Large intestine (tissue), 3 donors: ENCODE data around the gene CTBP2. TPM values are rescaled to one million over a fixed set of nuclear protein-coding genes. Genes with fewer than 3 reads are reported as not detected.

ENCODE experiments used
- DNase-seq, 2 donors: peaks; one replicate each; pipeline versions ENCODE4 v3.0.0 to v3.0.0-alpha.2; 2013
- H3K27ac ChIP-seq: one replicate; pipeline ENCODE4 v1.5.1; 2013; ENCODE audit warnings: low read length
- H3K27me3 ChIP-seq: 2 replicates; pipeline ENCODE4 v1.6.1; 2013; ENCODE audit warnings: low read length; ENCODE audit not compliant: control insufficient read depth, insufficient read depth
- H3K36me3 ChIP-seq: 2 replicates; pipeline ENCODE4 v1.6.1; 2013; ENCODE audit warnings: low read length; ENCODE audit not compliant: control insufficient read depth, insufficient read depth
- H3K4me1 ChIP-seq: one replicate; pipeline ENCODE4 v1.6.1; 2013; ENCODE audit warnings: low read length; ENCODE audit not compliant: control insufficient read depth, insufficient read depth
- H3K4me3 ChIP-seq: one replicate; pipeline ENCODE4 v1.5.1; 2013; ENCODE audit warnings: low read length
- H3K9me3 ChIP-seq: one replicate; pipeline ENCODE4 v1.6.1; 2013; ENCODE audit warnings: mild to moderate bottlenecking, low read depth, low read length, moderate library complexity; ENCODE audit not compliant: control insufficient read depth
- WGBS: methylation state at CpG from one replicate; pipeline ENCODE4 v1.1.5; 2013; ENCODE audit warnings: low lambda C conversion rate; ENCODE audit not compliant: insufficient coverage; 5-methylcytosine and 5-hydroxymethylcytosine counted together
- polyA plus RNA-seq: library from polyadenylated mRNA; unstranded; fragments of 120-200 nt; gene quantifications from one replicate; pipeline ENCODE4 v1.2.1, GENCODE V29; 2013

Gene CTBP2
- polyA plus RNA-seq, 1 donor, result 60.1 TPM

- WGBS, result 80% methylated on average over 1 of the region's 6 CpGs
- H3K4me1 ChIP-seq, result peaks cover 2% of the 10 kb centered on the region
Observed at GRCh38 chr10:124952123-124952522, 208.2 kb downstream of the CTBP2 start.

DNA sequence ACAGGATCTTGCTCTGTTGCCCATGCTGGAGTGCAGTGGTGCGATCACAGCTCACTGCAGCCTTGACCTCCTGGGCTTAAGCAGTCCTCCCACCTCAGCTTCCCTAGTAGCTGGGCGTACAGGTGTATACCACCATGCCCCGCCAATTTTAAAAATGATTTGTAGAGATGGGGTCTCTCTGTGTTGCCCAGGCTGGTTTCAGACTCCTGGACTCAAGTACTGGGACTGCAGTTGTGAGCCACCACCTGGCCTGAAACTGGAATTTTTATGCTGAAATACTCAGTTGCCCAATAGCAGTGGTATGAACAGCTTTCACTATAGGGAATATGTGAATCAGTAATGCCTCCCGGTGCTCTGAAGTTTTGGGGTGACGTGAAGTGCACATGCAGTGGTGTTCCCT is 210.8 kb downstream of the CTBP2 start:
- H3K4me1 ChIP-seq, result peaks cover 2% of the 10 kb centered on the region
- no peak overlapping the region for H3K4me3 ChIP-seq
- no peaks in the 10 kb centered on the region for H3K27me3 ChIP-seq
- H3K9me3 ChIP-seq, result no peaks in the 10 kb centered on the region
- 100% methylated on average over 1 of the region's 5 CpGs for WGBS
- H3K27ac ChIP-seq, result no peak overlapping the region
- no peak for DNase-seq
- H3K36me3 ChIP-seq, result peaks cover 16% of the 10 kb centered on the region

More at GRCh38 chr10:124952123-124952522, 208.2 kb downstream of the CTBP2 start:
- Histone ChIP-seq H3K27ac (no peak overlapping the region), H3K27me3 (no peaks in the 10 kb centered on the region), H3K36me3 (peaks cover 10% of the 10 kb centered on the region), H3K9me3 (no peaks in the 10 kb centered on the region), H3K4me3 (no peak overlapping the region)
- DNase-seq, result peak in 1 of 2 donors; percentile 24

DNA sequence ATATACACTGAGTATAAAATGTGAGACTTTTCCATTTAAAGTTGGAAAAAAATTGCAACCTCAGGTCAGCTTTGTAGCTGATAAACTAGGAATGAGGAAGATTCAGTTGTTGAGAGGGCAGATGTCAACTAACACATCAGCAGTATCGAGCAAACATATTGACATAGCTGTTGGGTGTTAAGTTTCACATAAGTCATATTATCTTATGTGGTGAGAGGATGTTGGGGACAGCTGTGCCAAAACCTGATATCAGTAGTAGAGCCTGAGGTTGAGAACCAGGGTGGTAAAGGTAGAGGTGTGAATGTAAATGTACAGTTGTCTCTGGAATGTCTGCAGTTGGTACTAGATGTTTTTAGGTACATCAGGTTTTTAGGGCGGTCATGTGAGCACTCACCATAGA is 213.4 kb downstream of the CTBP2 start:
- H3K36me3 ChIP-seq, result peaks cover 18% of the 10 kb centered on the region
- WGBS, result no CpG with 5 or more reads among the region's 2 CpGs
- no peaks in the 10 kb centered on the region for H3K27me3 ChIP-seq
- H3K4me1 ChIP-seq, result peaks cover under 1% of the 10 kb centered on the region
- peak; percentile 10 to 34 for DNase-seq
- H3K9me3 ChIP-seq, result no peaks in the 10 kb centered on the region
- H3K4me3 ChIP-seq, result no peak overlapping the region
- H3K27ac ChIP-seq, result peak overlapping the region; percentile 41

DNA sequence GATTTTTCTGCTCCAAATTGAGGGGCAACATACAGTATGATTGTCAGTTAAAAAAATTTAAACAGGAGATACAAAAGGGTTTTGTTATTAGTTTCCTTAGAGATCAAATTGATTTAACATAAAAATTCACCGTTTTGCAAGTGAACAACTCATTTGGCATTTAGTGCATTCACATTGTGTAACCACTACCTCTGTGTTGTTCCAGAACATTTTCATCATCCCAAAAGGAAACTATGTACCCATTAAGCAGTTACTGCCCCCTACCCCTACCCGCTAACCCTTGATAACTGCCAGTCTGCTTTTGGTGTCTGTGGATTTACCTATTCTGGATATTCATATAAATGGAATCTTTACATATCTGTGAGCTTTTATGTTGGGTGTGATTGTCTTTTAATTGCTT is 215.4 kb downstream of the CTBP2 start:
- no peak for DNase-seq
- 63% methylated on average over 1 of the region's 2 CpGs for WGBS
- Histone ChIP-seq H3K27me3 (no peaks in the 10 kb centered on the region), H3K4me1 (no peaks in the 10 kb centered on the region), H3K4me3 (no peak overlapping the region), H3K27ac (no peak overlapping the region), H3K36me3 (peaks cover 18% of the 10 kb centered on the region), H3K9me3 (no peaks in the 10 kb centered on the region)

DNA sequence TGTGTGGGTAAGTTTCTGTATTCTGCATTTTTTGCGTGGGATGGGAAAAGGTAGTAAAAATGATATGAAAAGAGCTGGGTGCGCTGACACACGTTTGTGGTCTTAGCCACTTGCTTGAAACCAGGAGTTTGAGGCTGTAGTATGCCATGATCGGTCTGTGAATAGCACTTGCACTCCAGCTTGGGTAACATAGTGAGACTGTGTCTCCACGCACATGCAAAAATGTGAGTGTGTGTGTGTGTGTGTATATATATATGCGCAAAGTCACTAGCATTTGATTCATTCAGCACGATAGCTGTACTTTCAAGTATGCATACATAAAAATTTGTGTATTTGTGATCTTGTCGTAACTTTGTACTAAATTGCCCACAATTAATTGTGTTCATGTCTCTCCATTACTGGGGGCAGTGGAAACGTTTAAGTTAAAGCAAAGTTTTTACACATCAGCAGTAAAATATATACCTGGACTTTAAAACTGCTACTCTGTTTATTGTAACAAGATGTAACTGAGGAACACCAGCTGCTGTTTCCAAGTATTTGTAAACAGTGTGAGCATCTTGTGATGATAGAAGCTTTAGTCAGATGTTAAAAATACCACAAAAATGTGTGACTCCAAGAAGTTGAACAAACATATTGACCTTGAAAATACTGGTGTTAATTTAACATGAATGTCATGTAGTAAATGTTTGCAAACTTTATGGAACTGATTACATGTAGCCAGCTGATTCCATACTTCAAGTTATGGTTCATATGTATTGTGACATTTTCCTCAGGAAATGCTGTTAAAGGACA is 216.9 kb downstream of the CTBP2 start:
- H3K27me3 ChIP-seq, result no peaks in the 10 kb centered on the region
- peaks cover 12% of the 10 kb centered on the region for H3K36me3 ChIP-seq
- no peak overlapping the region for H3K27ac ChIP-seq
- peak in 1 of 2 donors; percentile 24 for DNase-seq
- no peak overlapping the region for H3K4me3 ChIP-seq
- 69% methylated on average over 5 of the region's 9 CpGs for WGBS
- no peaks in the 10 kb centered on the region for H3K9me3 ChIP-seq
- H3K4me1 ChIP-seq, result no peaks in the 10 kb centered on the region

DNA sequence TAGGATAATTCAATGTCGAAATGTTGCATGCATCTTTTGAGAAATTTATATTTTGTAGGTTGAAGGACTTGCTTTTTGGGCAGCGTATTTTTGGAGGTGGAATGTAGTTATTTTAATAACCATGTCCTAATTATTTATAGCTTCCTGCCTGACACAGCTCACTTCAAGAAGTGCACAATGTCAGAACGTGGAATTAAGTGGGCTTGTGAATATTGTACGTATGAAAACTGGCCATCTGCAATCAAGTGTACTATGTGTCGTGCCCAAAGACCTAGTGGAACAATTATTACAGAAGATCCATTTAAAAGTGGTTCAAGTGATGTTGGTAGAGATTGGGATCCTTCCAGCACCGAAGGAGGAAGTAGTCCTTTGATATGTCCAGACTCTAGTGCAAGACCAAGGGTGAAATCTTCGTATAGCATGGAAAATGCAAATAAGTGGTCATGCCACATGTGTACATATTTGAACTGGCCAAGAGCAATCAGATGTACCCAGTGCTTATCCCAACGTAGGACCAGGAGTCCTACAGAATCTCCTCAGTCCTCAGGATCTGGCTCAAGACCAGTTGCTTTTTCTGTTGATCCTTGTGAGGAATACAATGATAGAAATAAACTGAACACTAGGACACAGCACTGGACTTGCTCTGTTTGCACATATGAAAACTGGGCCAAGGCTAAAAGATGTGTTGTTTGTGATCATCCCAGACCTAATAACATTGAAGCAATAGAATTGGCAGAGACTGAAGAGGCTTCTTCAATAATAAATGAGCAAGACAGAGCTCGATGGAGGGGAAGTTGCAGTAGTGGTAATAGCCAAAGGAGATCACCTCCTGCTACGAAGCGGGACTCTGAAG is 217.8 kb downstream of the CTBP2 start:
- no peaks in the 10 kb centered on the region for H3K4me1 ChIP-seq
- DNase-seq, result no peak
- no peak overlapping the region for H3K27ac ChIP-seq
- peaks cover 12% of the 10 kb centered on the region for H3K36me3 ChIP-seq
- no peaks in the 10 kb centered on the region for H3K27me3 ChIP-seq
- WGBS, result 77% methylated on average over 3 of the region's 11 CpGs
- no peaks in the 10 kb centered on the region for H3K9me3 ChIP-seq
- no peak overlapping the region for H3K4me3 ChIP-seq

DNA sequence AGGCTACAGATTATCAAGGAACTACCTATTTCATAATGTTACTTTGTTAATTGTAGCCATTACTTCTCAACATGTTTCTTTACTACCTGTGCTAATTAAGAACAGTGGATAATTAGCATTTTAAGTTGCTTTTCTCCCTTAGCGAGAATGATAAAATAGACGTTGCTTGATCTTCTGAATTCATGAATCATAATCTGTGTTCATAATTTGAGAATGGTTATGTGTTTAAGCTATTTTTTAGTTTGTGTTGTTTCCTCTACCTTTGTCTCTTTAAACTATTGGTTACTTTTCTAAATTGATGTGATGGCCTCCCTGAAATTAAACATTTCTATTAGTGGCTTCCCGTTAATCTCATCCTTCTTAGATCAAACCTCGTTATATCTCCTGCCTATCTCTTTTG is 218.5 kb downstream of the CTBP2 start, which contains the start of gene ZRANB1:
Gene ZRANB1, plus strand, starts transcription at position 301 of the 400 bp plus-strand sequence. CDS start 371 bp downstream, outside the sequence.
- H3K9me3 ChIP-seq, result no peaks in the 10 kb centered on the region
- no peak for DNase-seq
- H3K27me3 ChIP-seq, result no peaks in the 10 kb centered on the region
- H3K27ac ChIP-seq, result no peak within 1 kb of the TSS
- no peak within 1 kb of the TSS for H3K4me3 ChIP-seq
- peaks cover 12% of the 10 kb centered on the region for H3K36me3 ChIP-seq
- no peaks in the 10 kb centered on the region for H3K4me1 ChIP-seq
- 58% methylated on average over 1 of the region's 4 CpGs for WGBS

- Histone ChIP-seq H3K36me3 (peaks cover 5% of the 10 kb centered on the region), H3K4me1 (no peaks in the 10 kb centered on the region), H3K4me3 (no peak overlapping the region), H3K9me3 (no peaks in the 10 kb centered on the region), H3K27ac (no peak overlapping the region), H3K27me3 (no peaks in the 10 kb centered on the region)
- no peak for DNase-seq
- 100% methylated on average over 1 of the region's 1 CpG for WGBS
Observed at GRCh38 chr10:124939290-124939689, 221.1 kb downstream of the CTBP2 start.

GRCh38 chr10:124936813-124937212 is 223.6 kb downstream of the CTBP2 start:
- H3K4me1 ChIP-seq, result no peaks in the 10 kb centered on the region
- H3K4me3 ChIP-seq, result no peak overlapping the region
- H3K36me3 ChIP-seq, result no peaks in the 10 kb centered on the region
- no peak overlapping the region for H3K27ac ChIP-seq
- 86% methylated on average over 5 of the region's 7 CpGs for WGBS
- no peak for DNase-seq
- H3K27me3 ChIP-seq, result no peaks in the 10 kb centered on the region
- no peaks in the 10 kb centered on the region for H3K9me3 ChIP-seq

DNA sequence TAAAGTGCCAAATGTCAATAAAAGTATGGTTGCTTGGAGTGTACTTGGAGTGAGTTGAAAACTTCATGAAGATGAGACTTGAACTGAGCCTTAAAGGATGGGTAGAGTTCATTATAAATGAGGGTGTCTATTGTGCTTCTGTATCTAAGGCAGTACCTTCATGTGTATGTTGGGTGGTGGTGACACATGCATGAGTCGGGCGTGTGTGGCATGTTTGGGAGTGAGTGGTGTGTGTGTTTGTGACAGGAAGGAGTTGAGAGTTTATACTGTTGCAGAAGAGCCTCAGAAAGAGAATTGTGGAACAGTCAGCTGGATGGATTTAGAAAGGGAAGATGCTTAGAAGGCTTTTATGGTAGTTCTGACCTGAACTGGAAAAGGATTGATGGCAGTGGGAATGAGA is 224.4 kb downstream of the CTBP2 start:
- Histone ChIP-seq H3K27ac (no peak overlapping the region), H3K36me3 (no peaks in the 10 kb centered on the region), H3K9me3 (no peaks in the 10 kb centered on the region), H3K4me3 (no peak overlapping the region), H3K4me1 (no peaks in the 10 kb centered on the region), H3K27me3 (no peaks in the 10 kb centered on the region)
- WGBS, result no CpG with 5 or more reads among the region's 2 CpGs
- no peak for DNase-seq
